Activated CD4-positive, alpha-beta T cell treated with anti-CD3 and anti-CD28 coated beads for 1 hour (primary cell): ENCODE results near the gene SBF2.

ENCODE experiments used
- DNase-seq: peaks from one replicate; pipeline ENCODE4 v3.0.0-alpha.2; 2020

Gene SBF2

DNA sequence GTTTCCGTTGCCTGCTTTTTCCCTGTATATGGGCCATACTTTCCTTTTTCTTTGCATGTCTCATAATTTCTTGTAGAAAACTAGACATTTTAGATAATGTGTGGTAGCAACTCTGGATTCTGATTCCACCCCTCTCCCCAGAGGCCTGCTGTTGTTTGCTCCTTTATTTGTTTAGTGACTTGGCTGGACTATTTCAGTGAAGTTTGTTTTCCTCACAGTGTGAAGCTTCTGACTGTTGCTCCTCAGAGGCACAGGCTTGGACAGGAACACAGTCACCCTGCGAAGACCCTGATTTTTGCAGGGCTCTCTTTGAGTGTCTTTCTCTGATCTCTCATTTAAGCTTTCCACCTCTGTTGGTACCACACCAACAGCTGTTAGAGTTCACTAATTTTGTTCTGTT, 557.7 kb downstream of the SBF2 start:
- no peak for DNase-seq

DNA sequence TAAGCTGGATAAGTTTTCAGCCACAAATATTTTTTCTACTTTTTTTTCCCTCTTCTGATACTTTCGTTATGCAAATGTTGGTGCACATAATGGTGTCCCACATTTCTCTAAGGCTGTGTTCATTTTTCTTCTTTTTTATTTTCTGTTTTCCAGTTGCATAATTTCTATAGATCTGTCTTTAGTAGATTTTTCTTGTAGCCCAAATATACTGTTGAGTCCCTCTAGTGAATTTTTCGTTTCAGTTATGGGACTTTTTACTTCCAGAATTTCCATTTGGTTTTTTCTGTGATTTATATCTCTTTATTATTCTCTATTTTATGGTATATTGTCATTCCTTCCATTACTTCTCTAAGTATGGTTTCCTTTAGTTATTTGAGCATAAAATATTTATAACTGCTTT, 558.1 kb downstream of the SBF2 start:
- no peak for DNase-seq

DNA sequence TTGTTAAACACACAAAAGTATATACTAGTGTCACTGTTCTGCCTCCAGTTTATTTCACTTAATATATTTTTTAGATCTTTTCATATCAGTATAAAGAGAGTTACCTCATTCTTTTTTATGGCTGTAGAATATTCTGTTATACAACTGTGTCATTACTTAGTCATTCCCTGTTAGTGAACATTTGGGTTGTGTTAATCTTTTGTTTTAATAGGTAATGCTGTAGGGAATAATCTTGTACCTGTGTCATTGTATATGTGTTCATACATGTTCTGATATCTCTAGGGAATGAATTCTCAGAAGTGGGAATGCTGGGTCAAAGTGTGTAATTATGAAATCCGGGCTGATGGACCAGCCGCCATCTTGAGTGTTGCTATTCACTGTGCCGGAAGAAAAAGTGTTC, 558.8 kb downstream of the SBF2 start:
- DNase-seq: no peak

DNA sequence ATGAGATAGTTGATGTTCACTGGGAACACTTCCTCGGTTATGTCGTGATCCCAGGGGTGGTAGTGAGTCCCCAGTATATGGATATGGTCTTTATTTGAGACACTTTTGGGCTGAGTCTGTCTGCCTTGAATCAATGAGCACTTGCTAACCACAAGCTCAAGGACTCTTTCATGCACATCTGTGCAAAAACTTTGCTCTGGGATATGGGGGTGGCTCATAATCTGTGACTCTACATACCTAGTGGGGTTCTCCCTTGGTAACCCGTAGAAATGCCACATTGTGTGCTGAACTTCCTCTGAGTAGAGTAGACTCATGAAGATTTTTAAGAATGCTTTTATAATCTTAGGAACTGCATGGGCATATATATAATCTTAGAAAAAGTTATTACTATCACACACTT, 560.8 kb downstream of the SBF2 start:
- DNase-seq: no peak

DNA sequence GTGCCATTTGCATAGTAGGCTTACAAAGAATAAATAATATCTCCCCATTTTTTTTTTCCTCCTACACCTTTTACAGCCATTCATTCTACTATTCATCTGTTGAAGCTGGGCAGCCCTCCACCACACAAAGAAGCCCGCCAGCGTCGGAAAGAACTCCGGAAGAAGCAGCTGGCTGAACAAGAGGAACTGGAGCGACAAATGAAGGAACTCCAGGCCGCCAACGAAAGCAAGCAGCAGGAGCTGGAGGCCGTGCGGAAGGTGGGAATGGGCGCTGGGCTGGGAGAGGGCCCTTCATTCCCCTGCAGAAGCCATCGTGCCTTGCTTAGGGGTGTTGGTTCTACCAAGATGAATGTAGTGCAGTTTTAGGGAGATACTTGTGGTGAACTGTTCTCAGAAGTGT, 561.6 kb downstream of the SBF2 start:
- DNase-seq: no peak

DNA sequence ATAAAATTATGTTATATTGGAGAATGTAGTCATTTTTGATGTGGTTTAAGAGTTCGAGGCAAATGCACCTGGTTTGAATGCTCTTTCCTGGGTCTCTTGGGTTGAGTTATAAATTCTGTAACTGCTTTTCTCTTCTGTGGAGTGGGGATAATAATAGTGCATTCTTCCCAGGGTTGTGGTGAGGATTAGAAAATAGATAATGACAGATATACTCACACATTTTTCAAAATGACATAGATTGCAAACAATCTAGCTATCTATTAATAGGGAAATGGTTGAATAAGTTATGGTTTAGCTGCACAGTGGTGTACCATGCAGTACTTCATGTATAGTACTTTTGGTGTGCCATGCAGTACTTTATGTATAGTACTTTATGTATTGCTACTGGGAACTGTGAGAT, 562.8 kb downstream of the SBF2 start:
- no peak for DNase-seq
